ENCODE data around the gene CALR. TPM values are rescaled to one million over a fixed set of nuclear protein-coding genes. Genes with fewer than 3 reads are reported as not detected.
"Not testable (repeated sequence)": the region's sequence is repeated elsewhere in the genome, so short reads cannot be mapped to it uniquely, and the experiment has no call there.

Gene CALR
- total and polyA plus RNA-seq, 2 donors (not counting 3 experiments of a cell fraction or from before 2014, with no cell fraction given), result 1,135 to 1,636 TPM

DNA sequence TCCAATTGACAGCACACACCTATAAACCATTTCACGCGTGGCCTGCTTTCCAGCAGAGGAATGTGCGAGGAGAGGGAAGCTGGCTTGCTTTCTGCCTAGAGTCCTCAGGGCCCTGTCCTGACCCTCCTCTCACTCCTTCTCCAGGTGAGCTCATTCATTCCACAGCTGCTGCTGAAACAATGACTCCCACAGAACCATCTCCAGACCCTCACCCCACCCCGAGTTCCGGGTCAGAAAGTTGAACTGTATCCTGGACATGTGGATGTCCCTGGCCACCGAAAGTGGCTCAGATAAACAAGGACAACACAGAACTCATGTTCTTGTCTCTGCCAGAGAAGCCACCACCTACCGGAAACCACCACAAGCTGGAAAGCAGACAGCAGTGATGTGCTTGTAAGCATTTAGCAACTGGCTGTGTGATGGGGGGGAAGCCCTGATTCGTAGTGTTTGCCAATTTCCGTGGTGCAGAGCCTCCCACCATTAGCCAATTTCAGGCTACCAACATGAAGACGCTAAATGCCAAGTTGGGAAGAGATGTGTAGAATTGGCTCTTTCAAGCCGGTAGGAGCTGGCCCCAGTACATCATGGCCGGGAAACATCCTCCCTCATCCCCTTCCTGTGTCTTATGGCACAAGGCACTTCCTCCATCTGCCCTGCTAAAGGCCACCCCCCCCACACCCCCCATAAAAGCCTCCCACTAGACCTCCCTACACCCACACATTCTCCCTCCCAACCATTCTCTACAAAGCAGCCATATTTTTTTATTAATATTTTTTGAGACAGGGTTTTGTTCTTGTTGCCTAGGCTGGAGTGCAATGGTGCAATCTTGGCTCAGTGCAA, 24.3 kb upstream of the CALR start:
- no peak for TF ChIP-seq FOS (IDR thresholded peaks at IDR 0.05; ENCODE audit: borderline replicate concordance, insufficient read depth, low read length)
- dilution Hi-C loops (cut with MboI; ENCODE audit: extremely low pct_ligation_motif_present, low sequenced_read_pairs) (no loop called here), intact Hi-C loops (cut with micrococcal nuclease) (no loop called here)
- POLR2A ChIA-PET, result no interaction called here
- DNase-seq (ENCODE audit: low read depth, low spot score) (no peak), FAIRE-seq (no peak)
- Histone ChIP-seq H3K4me3 (replicated peaks in 1 of 3; ENCODE audit: insufficient read depth in 1 of 3, low read depth in 1 of 3, low read length in 3 of 3) (no peak overlapping the region), H2AFZ (ENCODE audit: low read depth, low read length) (no peak overlapping the region), H3K79me2 (ENCODE audit: control insufficient read depth, insufficient read depth, low read length) (no peaks in the 10 kb centered on the region), H3K36me3 (ENCODE audit: control insufficient read depth in 2 of 2, extremely low read depth in 1 of 2, insufficient read depth in 2 of 2, low read length in 2 of 2) (no peaks in the 10 kb centered on the region), H3K9ac (replicated peaks; ENCODE audit: extremely low read depth, insufficient read depth, low read length) (no peak overlapping the region), H4K20me1 (replicated peaks; ENCODE audit: control insufficient read depth, extremely low read depth, insufficient read depth, low read length) (no peaks in the 10 kb centered on the region), H3K4me2 (ENCODE audit: insufficient read depth, low read length) (no peak overlapping the region), H3K27ac (ENCODE audit: insufficient read depth, low read depth, low read length) (no peak overlapping the region), H3K9me1 (replicated peaks; ENCODE audit: control insufficient read depth, extremely low read depth, insufficient read depth, low read length) (no peaks in the 10 kb centered on the region), H3K9me3 (replicated peaks; ENCODE audit: control insufficient read depth, insufficient read depth, low read length) (no peaks in the 10 kb centered on the region), H3K4me1 (ENCODE audit: control insufficient read depth, extremely low read depth, insufficient read depth, low read length) (no peaks in the 10 kb centered on the region), H3K27me3 (ENCODE audit: control insufficient read depth in 2 of 2, insufficient read depth in 2 of 2, low read length in 2 of 2) (peaks cover 3% of the 10 kb centered on the region in 2 experiments)
- CTCF ChIA-PET, result interaction anchor here (0.9 kb wide), 1 partner anchor 153 kb away, joined by 3 read pairs; no protein-coding TSS in a partner anchor
- BruUV-seq (replicated peaks), result no TSS peak

DNA sequence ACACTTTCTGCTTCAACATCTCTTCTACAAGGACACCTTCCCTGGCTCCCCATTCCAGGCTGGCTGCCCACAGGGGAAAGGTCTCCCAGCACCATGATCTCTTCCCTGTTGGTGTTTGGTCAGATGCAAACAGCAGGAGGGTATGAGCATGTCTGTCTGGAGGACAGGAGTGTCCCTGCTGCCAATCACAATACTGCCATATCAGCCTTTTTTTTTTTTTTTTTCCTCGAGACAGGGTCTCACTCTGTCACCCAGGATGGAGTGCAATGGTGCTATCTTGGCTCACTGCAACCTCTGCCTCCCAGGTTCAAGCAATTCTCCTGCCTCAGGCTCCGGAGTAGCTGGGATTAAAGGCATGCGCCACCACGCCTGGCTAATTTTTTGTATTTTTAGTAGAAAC, 22.5 kb upstream of the CALR start:
- H3K4me1 ChIP-seq (ENCODE audit: control insufficient read depth, extremely low read depth, insufficient read depth, low read length); H3K4me3 ChIP-seq (replicated peaks in 1 of 3; ENCODE audit: insufficient read depth in 1 of 3, low read depth in 1 of 3, low read length in 3 of 3); H3K27me3 ChIP-seq (ENCODE audit: control insufficient read depth in 2 of 2, insufficient read depth in 2 of 2, low read length in 2 of 2); FAIRE-seq; H3K36me3 ChIP-seq (ENCODE audit: control insufficient read depth in 2 of 2, extremely low read depth in 1 of 2, insufficient read depth in 2 of 2, low read length in 2 of 2); CTCF ChIA-PET; POLR2A ChIA-PET; H3K9me1 ChIP-seq (replicated peaks; ENCODE audit: control insufficient read depth, extremely low read depth, insufficient read depth, low read length); H3K4me2 ChIP-seq (ENCODE audit: insufficient read depth, low read length); H2AFZ ChIP-seq (ENCODE audit: low read depth, low read length); dilution Hi-C loops (cut with MboI; ENCODE audit: extremely low pct_ligation_motif_present, low sequenced_read_pairs); DNase-seq (ENCODE audit: low read depth, low spot score); H3K79me2 ChIP-seq (ENCODE audit: control insufficient read depth, insufficient read depth, low read length); H3K27ac ChIP-seq (ENCODE audit: insufficient read depth, low read depth, low read length); H3K9me3 ChIP-seq (replicated peaks; ENCODE audit: control insufficient read depth, insufficient read depth, low read length); BruUV-seq (replicated peaks); intact Hi-C loops (cut with micrococcal nuclease); H3K9ac ChIP-seq (replicated peaks; ENCODE audit: extremely low read depth, insufficient read depth, low read length); H4K20me1 ChIP-seq (replicated peaks; ENCODE audit: control insufficient read depth, extremely low read depth, insufficient read depth, low read length): not testable (repeated sequence)

Data from endothelial cell of umbilical vein (primary cell).